Measurements from ENCODE around the gene TMEM50B.

- no peak for TF ChIP-seq EZH2 (IDR thresholded peaks at IDR 0.05; ENCODE audit: low read length, missing control alignments)
- no peak for TF ChIP-seq CTCF (conservative IDR thresholded peaks at IDR 0.05 in 1 of 2, IDR thresholded peaks at IDR 0.05 in 1 of 2; ENCODE audit: low read depth in 1 of 2, low read length in 2 of 2)
Observed at GRCh38 chr21:33401630-33401992, 78.2 kb downstream of the TMEM50B start.

Measured in fibroblast of lung (primary cell).